A673 (cell line): ENCODE measurements around the gene RSPH3. TPM values are rescaled to one million over a fixed set of nuclear protein-coding genes. Genes with fewer than 3 reads are reported as not detected.

ENCODE experiments used
- BruUV-seq: library from RNA; stranded (reverse); fragments of 400-500 nt; replicated peaks from 2 replicates; lab custom pipeline; 2021; lab: Mats Ljungman, UMichigan
- CTCF ChIA-PET: fragments of 300-600 bp; sonication (Branson Sonifier 250); formaldehyde crosslinking; loops from one replicate; lab custom pipeline; 2022; ENCODE audit warnings: antibody characterized with exemption; lab: Charles Lee
- POLR2A ChIA-PET: fragments of 300-600 bp; sonication (Branson Sonifier 250); formaldehyde crosslinking; loops from one replicate; lab custom pipeline; 2022; ENCODE audit warnings: antibody characterized with exemption; ENCODE audit not compliant: low non-redundant PET; lab: Charles Lee
- DNase-seq: peaks from one replicate; pipeline ENCODE4 v3.0.0-alpha.2; 2015; ENCODE audit warnings: low spot score
- H3K27ac ChIP-seq: fragments of 200-600 bp; sonication (generic); 2 replicates; pipeline ENCODE4 v1.5.1; 2016; ENCODE audit warnings: mixed run types, low read depth, mild to moderate bottlenecking, mixed read lengths, antibody characterized with exemption, low read length; ENCODE audit not compliant: poor library complexity, severe bottlenecking
- H3K27me3 ChIP-seq: fragments of 200-600 bp; sonication (generic); replicated peaks from 2 replicates; pipeline ENCODE4 v1.6.1; 2017; ENCODE audit warnings: mixed run types, low read depth, mild to moderate bottlenecking, mixed read lengths, antibody characterized with exemption, low read length; ENCODE audit not compliant: insufficient read depth, poor library complexity
- H3K36me3 ChIP-seq: fragments of 200-600 bp; sonication (generic); 2 replicates; pipeline ENCODE4 v1.6.1; 2016; ENCODE audit warnings: mixed run types, mild to moderate bottlenecking, mixed read lengths, antibody characterized with exemption, low read length; ENCODE audit not compliant: insufficient read depth, poor library complexity, severe bottlenecking
- H3K4me1 ChIP-seq: fragments of 200-600 bp; sonication (generic); 2 replicates; pipeline ENCODE4 v1.6.1; 2017; ENCODE audit warnings: mixed run types, mild to moderate bottlenecking, mixed read lengths, antibody characterized with exemption, low read length; ENCODE audit not compliant: insufficient read depth, poor library complexity, severe bottlenecking
- H3K4me3 ChIP-seq: fragments of 200-600 bp; sonication (generic); 2 replicates; pipeline ENCODE4 v1.5.1; 2016; ENCODE audit warnings: low read depth, mixed run types, mild to moderate bottlenecking, mixed read lengths, low read length; ENCODE audit not compliant: poor library complexity, severe bottlenecking
- H3K9me3 ChIP-seq: fragments of 200-600 bp; sonication (generic); 2 replicates; pipeline ENCODE4 v1.6.1; 2016; ENCODE audit warnings: mixed run types, low read depth, mild to moderate bottlenecking, mixed read lengths, antibody characterized with exemption, low read length; ENCODE audit not compliant: poor library complexity, severe bottlenecking
- EZH2 ChIP-seq: fragments of 200-600 bp; sonication (generic); IDR thresholded peaks from 2 replicates; pipeline ENCODE4 v1.6.1; 2017; ENCODE audit warnings: borderline replicate concordance, low read depth, mild to moderate bottlenecking, mixed read lengths, antibody characterized with exemption, low read length; ENCODE audit not compliant: poor library complexity, severe bottlenecking
- intact Hi-C: fragments of 100-400 bp; cut with micrococcal nuclease; formaldehyde crosslinking; loops from one replicate; pipeline ENCODE4 v1.10.0; 2022; ENCODE audit not compliant: unreplicated experiment
- total RNA-seq: library from RNA; stranded (reverse); gene quantifications from 2 replicates; pipeline ENCODE4 v1.2.3, GENCODE V29; 2021
- TF ChIP-seq, protein P1 (sequence below): fragments of 300-800, 200-600 bp; sonication (generic); conservative IDR thresholded peaks from 2 replicates; pipeline ENCODE4 v1.5.1; 2017; ENCODE audit warnings: low read depth, mild to moderate bottlenecking, antibody characterized with exemption, low read length, moderate library complexity, mixed read lengths

The RSPH3 gene
- total RNA-seq, 1 experiment from 2014 or later = 4.0 TPM

DNA sequence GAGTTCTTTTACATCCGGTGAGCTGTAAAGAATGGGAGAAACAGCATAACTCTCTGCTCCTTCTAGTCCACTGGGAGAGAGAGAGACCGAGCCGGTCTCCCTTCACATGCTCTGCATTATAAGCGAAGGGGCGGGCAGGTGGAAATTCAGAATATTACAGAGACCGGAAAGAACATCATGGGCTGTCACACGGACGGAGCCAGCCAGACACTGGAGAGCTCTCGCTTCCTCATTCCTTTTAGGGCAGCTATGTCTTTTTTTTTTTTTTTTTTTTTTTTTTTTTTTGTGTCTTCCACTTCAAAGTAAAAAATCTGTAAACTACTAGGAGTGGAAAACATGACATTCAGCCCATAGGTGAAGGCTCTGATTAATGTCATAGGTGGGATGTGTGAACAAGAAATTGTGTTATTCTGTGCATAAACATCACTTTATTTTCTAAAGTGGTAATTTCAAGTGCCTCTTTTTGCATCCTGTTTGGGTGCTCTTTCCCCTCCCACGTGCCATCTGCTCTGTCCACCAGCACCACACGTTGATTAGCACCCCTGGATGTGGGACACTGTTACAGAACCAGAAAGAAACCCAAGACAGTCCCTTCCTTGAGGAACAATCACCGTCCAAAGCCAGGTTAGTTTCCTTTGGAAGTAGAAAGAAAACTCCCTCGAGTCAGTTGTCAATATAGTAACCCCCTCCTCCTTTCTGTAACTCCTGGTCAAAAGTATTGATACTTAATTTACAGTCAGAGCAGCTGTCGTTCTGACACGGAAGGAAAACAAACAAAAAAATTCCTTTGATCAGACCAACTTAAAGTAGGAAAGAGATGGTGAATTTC, 45.1 kb upstream of the RSPH3 start, which contains the start of gene TAGAP:
TSS of gene TAGAP (minus strand) at position 93 of the 829 bp plus-strand sequence. CDS start 845 bp downstream, outside the sequence.
- peaks cover 7% of the 10 kb centered on the region for H3K4me1 ChIP-seq
- no peaks in the 10 kb centered on the region for H3K27me3 ChIP-seq
- H3K9me3 ChIP-seq = no peaks in the 10 kb centered on the region
- ChIA-PET CTCF (interaction anchor here (0.9 kb wide), 1 partner anchor 89 kb away, joined by 4 read pairs; no protein-coding TSS in a partner anchor), POLR2A (no interaction called here)
- H3K36me3 ChIP-seq = no peaks in the 10 kb centered on the region
- no peak within 1 kb of the TSS for H3K4me3 ChIP-seq
- intact Hi-C loops = loop anchor here (10.0 kb wide), 1 partner anchor 90 kb away; no protein-coding TSS in a partner anchor
- H3K27ac ChIP-seq = no peak within 1 kb of the TSS
- no peak for DNase-seq
- TF ChIP-seq, protein P1, sequence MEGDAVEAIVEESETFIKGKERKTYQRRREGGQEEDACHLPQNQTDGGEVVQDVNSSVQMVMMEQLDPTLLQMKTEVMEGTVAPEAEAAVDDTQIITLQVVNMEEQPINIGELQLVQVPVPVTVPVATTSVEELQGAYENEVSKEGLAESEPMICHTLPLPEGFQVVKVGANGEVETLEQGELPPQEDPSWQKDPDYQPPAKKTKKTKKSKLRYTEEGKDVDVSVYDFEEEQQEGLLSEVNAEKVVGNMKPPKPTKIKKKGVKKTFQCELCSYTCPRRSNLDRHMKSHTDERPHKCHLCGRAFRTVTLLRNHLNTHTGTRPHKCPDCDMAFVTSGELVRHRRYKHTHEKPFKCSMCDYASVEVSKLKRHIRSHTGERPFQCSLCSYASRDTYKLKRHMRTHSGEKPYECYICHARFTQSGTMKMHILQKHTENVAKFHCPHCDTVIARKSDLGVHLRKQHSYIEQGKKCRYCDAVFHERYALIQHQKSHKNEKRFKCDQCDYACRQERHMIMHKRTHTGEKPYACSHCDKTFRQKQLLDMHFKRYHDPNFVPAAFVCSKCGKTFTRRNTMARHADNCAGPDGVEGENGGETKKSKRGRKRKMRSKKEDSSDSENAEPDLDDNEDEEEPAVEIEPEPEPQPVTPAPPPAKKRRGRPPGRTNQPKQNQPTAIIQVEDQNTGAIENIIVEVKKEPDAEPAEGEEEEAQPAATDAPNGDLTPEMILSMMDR = no peak
- no peak for TF ChIP-seq EZH2
- no TSS peak for BruUV-seq

DNA sequence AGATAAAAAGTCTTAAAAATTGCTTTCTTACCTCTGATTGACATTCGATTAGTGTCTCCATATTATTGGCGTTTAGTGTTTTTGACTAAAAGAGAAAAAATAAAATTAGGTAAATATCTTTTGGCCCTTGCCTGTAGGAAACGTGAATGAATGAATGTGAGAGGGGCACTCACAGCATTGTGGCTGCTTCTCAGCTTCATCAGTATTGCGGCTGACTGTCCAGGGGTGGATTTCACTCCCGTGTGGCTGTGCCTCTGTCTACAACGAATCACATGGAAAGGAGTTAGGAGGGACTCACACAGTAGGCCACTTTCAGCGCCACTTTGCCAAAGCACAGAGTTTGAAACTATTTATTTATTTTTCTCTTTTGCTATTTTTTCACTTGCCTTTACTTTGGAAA, 43.9 kb upstream of the RSPH3 start:
- ChIA-PET POLR2A (no interaction called here), CTCF (interaction anchor here (1.0 kb wide), 1 partner anchor 66 kb away, joined by 4 read pairs; no protein-coding TSS in a partner anchor)
- Histone ChIP-seq H3K27ac (no peak overlapping the region), H3K27me3 (no peaks in the 10 kb centered on the region), H3K4me3 (no peak overlapping the region), H3K36me3 (no peaks in the 10 kb centered on the region), H3K4me1 (peaks cover 7% of the 10 kb centered on the region), H3K9me3 (no peaks in the 10 kb centered on the region)
- TF ChIP-seq EZH2 = no peak
- TF ChIP-seq, protein P1 = no peak
- no peak for DNase-seq
- no TSS peak for BruUV-seq
- intact Hi-C loops = loop anchor here (2.0 to 10.0 kb wide), 2 partner anchors 61 to 91 kb away; no protein-coding TSS in a partner anchor

- POLR2A ChIA-PET = no interaction called here
- no peaks in the 10 kb centered on the region for H3K27me3 ChIP-seq
- DNase-seq = no peak
- H3K27ac ChIP-seq = no peak overlapping the region
- H3K4me1 ChIP-seq = peaks cover 5% of the 10 kb centered on the region
- no peaks in the 10 kb centered on the region for H3K36me3 ChIP-seq
- TF ChIP-seq EZH2 = no peak
- TF ChIP-seq, protein P1 = no peak
- CTCF ChIA-PET = interaction anchor here (0.5 to 1.3 kb wide), 5 partner anchors 61 to 620 kb away, joined by 3 to 12 read pairs (median 4); no protein-coding TSS in a partner anchor
- BruUV-seq = no TSS peak
- intact Hi-C loops = loop anchor here (2.0 to 10.0 kb wide), 2 partner anchors 62 to 92 kb away; no protein-coding TSS in a partner anchor
- H3K4me3 ChIP-seq = no peak overlapping the region
- H3K9me3 ChIP-seq = no peaks in the 10 kb centered on the region
These were observed 43.2 kb upstream of the RSPH3 start for GRCh38 chr6:159043251-159043650.
